ENCODE measurements around the gene TMED10.

DNA sequence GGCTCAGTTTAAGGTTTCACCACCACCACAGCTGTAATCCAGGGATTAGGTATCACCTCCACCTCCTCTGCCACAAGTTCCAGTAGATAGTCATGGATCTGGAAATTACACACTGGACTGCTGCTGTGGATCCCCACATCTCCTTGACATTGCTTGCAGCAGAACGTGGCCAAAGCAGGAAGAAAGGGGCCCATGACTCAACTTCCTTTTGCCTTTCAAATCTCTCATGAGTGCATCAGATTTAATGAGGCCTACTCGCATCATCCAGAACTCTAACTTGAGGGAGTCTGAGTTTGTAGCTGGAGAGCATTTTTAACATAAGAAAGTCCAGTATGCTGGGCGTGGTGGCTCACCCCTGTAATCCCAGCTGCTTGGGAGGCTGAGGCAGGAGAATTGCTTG is 29.2 kb upstream of the TMED10 start:
- TF ChIP-seq POLR2A (IDR thresholded peaks at IDR 0.05) = no peak
- TF ChIP-seq, protein P1, sequence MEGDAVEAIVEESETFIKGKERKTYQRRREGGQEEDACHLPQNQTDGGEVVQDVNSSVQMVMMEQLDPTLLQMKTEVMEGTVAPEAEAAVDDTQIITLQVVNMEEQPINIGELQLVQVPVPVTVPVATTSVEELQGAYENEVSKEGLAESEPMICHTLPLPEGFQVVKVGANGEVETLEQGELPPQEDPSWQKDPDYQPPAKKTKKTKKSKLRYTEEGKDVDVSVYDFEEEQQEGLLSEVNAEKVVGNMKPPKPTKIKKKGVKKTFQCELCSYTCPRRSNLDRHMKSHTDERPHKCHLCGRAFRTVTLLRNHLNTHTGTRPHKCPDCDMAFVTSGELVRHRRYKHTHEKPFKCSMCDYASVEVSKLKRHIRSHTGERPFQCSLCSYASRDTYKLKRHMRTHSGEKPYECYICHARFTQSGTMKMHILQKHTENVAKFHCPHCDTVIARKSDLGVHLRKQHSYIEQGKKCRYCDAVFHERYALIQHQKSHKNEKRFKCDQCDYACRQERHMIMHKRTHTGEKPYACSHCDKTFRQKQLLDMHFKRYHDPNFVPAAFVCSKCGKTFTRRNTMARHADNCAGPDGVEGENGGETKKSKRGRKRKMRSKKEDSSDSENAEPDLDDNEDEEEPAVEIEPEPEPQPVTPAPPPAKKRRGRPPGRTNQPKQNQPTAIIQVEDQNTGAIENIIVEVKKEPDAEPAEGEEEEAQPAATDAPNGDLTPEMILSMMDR (IDR thresholded peaks at IDR 0.05) = no peak

Measured in prostate gland (tissue), 2 donors.